Measurements from ENCODE around the gene ATF1. TPM values are rescaled to one million over a fixed set of nuclear protein-coding genes. Genes with fewer than 3 reads are reported as not detected.

ATF1 gene
- total and polyA plus RNA-seq, 10 of the 15 experiments (the other 5 are each of a cell fraction or from before 2014, with no cell fraction given): 15.4 to 92.0 (median 33.6) TPM

GRCh38 chr12:50786498-50787231 lies 22.8 kb downstream of the ATF1 start:
- H3K27me3 ChIP-seq (replicated peaks in 1 of 2; ENCODE audit: control insufficient read depth in 2 of 2, insufficient read depth in 2 of 2, low read length in 1 of 2): no peaks in the 10 kb centered on the region
- H3K27ac ChIP-seq (ENCODE audit: control insufficient read depth, insufficient read depth): no peak overlapping the region
- WGBS (ENCODE audit: insufficient coverage, insufficient replicate concordance, low lambda C conversion rate, missing lambda C conversion rate): 97% methylated on average over 3 of the region's 3 CpGs
- in situ Hi-C loops (cut with MboI) (no loop called here), intact Hi-C loops (cut with micrococcal nuclease; ENCODE audit: unreplicated experiment) (no loop called here)
- ChIA-PET SMC1A (ENCODE audit: uncharacterized antibody, unreplicated experiment) (no interaction called here), POLR2A (no interaction called here), CTCF (interaction anchor here (0.8 to 2.0 kb wide), 4 partner anchors 12 to 23 kb away, joined by 3 to 6 read pairs (median 3); partner anchors contain the start of gene ATF1), RAD21 (ENCODE audit: unreplicated experiment) (no interaction called here)
- H3K36me3 ChIP-seq (ENCODE audit: control insufficient read depth in 2 of 2, insufficient read depth in 2 of 2, low read length in 1 of 2): peaks cover 0 to 12% of the 10 kb centered on the region in 2 experiments; a peak in 3 of 4 replicates
- TF ChIP-seq TARDBP (IDR thresholded peaks at IDR 0.05; ENCODE audit: borderline replicate concordance) (no peak), SKIL (IDR thresholded peaks at IDR 0.05; ENCODE audit: low read depth, poor library complexity, severe bottlenecking) (no peak), HDAC6 (IDR thresholded peaks at IDR 0.05; ENCODE audit: unreplicated experiment) (no peak), SPI1 (IDR thresholded peaks at IDR 0.05; ENCODE audit: borderline replicate concordance, insufficient read depth, low read depth, low read length) (no peak), RELA (IDR thresholded peaks at IDR 0.05; ENCODE audit: borderline replicate concordance, partially characterized antibody) (no peak), YY1 (IDR thresholded peaks at IDR 0.05; ENCODE audit: low read depth, low read length) (no peak), E4F1 (IDR thresholded peaks at IDR 0.05; ENCODE audit: borderline replicate concordance, partially characterized antibody) (no peak), ZBED1 (IDR thresholded peaks at IDR 0.05; ENCODE audit: borderline replicate concordance) (no peak)
- TF ChIP-seq, protein P1, sequence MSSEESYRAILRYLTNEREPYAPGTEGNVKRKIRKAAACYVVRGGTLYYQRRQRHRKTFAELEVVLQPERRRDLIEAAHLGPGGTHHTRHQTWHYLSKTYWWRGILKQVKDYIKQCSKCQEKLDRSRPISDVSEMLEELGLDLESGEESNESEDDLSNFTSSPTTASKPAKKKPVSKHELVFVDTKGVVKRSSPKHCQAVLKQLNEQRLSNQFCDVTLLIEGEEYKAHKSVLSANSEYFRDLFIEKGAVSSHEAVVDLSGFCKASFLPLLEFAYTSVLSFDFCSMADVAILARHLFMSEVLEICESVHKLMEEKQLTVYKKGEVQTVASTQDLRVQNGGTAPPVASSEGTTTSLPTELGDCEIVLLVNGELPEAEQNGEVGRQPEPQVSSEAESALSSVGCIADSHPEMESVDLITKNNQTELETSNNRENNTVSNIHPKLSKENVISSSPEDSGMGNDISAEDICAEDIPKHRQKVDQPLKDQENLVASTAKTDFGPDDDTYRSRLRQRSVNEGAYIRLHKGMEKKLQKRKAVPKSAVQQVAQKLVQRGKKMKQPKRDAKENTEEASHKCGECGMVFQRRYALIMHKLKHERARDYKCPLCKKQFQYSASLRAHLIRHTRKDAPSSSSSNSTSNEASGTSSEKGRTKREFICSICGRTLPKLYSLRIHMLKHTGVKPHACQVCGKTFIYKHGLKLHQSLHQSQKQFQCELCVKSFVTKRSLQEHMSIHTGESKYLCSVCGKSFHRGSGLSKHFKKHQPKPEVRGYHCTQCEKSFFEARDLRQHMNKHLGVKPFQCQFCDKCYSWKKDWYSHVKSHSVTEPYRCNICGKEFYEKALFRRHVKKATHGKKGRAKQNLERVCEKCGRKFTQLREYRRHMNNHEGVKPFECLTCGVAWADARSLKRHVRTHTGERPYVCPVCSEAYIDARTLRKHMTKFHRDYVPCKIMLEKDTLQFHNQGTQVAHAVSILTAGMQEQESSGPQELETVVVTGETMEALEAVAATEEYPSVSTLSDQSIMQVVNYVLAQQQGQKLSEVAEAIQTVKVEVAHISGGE (CRISPR knock-in tag; IDR thresholded peaks at IDR 0.05): no peak
- ATAC-seq (no peak), FAIRE-seq (no peak), DNase-seq (ENCODE audit: low read depth, low spot score) (no peak)
- no peak overlapping the region for H2AFZ ChIP-seq (ENCODE audit: control insufficient read depth, low read depth, low read length)
- H3K4me2 ChIP-seq (ENCODE audit: control insufficient read depth, insufficient read depth): no peak overlapping the region
- no peak overlapping the region for H3K4me3 ChIP-seq
- H4K20me1 ChIP-seq (ENCODE audit: control insufficient read depth, insufficient read depth): no peaks in the 10 kb centered on the region
- H3K9me3 ChIP-seq (replicated peaks; ENCODE audit: control insufficient read depth, insufficient read depth, low read length): peaks cover 5% of the 10 kb centered on the region; the same call in 2 of the 3 replicates
- H3K4me1 ChIP-seq (ENCODE audit: control insufficient read depth, insufficient read depth, low read length): no peaks in the 10 kb centered on the region
- no peaks in the 10 kb centered on the region; the same call in 1 of the 2 replicates for H3K79me2 ChIP-seq (ENCODE audit: control insufficient read depth, insufficient read depth, low read length)
- no TSS peak for BruUV-seq (replicated peaks)
- no peak overlapping the region for H3K9ac ChIP-seq (ENCODE audit: control insufficient read depth, insufficient read depth, low read length)

All from GM12878 (cell line).